GM21528 (cell line): ENCODE measurements around the gene PRR23A.
"Not testable (repeated sequence)": the region's sequence is repeated elsewhere in the genome, so short reads cannot be mapped to it uniquely, and the experiment has no call there.

ENCODE experiments used
- ATAC-seq: cut with Tn5 transposase; IDR thresholded peaks from one replicate; pipeline ENCODE4 v1.9.1; 2021; ENCODE audit warnings: mild to moderate bottlenecking, moderate library complexity; ENCODE audit not compliant: unreplicated experiment, low FRiP score

Gene PRR23A

DNA sequence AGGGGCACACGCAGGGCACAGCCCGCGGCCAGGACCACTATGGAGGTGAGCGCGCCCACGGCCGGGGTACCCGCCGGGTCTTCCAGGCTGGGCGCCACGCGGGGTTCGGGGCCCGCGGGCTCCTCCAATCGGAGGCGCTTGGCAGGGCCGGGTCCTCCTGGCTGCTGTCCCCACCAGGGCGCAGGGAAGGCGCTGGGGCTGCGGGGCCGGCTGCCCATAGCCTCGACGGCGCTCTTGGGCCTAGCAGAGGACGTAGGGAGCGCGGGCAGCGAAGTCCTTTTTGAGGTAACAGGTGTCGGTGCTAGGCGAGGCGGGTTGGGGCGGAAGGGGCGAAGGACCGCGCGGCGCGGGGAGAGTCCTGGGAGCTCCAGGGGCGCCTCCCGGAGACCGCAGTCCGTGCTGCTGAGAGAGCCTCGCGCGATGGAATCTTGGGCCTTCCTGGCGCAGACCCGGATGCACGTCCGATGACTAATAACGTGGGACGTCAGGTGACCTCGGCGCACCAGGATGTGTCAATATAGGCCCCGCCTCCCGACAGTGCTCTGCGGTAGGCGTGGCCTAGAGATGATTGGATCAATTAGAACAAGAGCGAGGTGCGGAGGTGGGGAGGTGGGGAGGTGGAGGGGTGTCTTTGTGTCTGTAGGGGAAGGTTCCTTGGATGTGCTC, at the start of gene PRR23A:
Gene PRR23A, minus strand, starts transcription at position 218 of the 666 bp plus-strand sequence. Its CDS starts 0 bp downstream, at position 218.
- no peak for ATAC-seq

GRCh38 chr3:139052802-139053600, 46.9 kb upstream of the PRR23A start:
- ATAC-seq = no peak

- no peak for ATAC-seq
These were observed 38.5 kb upstream of the PRR23A start, which contains the start of gene PRR23C for GRCh38 chr3:139044366-139045210. PRR23C (minus strand) TSS chr3:139044892; CDS start chr3:139044620, 272 bp downstream.

- ATAC-seq = no peak
These were observed 37.7 kb upstream of the PRR23A start for GRCh38 chr3:139043554-139044365.

DNA sequence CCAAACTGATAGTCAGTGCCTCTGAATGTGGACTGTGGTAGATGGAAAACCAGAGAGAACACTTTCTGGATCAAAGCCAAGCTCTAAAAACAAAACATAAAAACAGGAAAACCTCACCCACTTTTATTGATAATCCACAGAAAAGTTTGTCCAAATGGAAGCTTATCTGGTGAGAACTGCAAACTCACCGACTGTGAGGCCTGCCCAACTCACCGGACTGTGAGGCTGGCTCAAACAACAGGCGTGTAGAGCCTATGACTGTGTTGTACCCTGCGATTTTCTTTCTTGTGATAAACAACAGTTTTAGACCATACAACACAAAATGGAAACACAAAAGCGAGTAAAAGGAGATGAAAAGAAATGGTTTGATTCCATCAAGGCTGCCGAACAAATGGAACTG, 31.4 kb upstream of the PRR23A start:
- ATAC-seq = no peak

DNA sequence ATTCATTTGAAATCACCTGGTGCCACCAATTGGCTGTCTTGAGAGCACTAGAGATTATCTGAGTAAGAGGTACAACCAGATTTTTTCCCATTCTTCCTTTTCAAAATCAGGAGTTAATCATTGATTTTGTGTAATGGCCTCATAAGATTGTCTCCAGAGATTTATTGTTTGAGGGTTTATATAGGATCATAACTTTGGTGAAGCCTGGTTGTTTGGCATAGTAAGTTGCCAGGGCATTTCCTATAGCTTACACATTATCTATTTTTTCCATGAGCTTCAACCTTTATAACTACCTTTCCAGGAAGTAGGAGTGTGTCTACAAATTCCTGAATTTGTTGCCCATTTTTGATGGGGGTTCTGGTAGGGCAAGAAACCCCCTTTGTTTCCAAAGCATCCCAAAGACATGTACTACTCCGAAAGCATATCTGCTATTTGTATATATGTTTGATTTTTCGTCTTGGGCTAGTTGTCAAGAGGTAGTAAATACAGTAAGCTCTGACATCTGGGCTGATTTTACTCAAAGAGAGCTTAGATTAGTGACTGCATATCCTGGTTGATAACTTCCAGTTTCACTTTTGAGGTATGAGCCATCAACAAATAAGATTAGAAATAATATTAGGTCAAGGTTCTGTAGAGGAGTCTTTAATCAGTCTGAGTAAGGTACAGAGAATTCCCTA, 26.4 kb upstream of the PRR23A start:
- ATAC-seq = no peak

DNA sequence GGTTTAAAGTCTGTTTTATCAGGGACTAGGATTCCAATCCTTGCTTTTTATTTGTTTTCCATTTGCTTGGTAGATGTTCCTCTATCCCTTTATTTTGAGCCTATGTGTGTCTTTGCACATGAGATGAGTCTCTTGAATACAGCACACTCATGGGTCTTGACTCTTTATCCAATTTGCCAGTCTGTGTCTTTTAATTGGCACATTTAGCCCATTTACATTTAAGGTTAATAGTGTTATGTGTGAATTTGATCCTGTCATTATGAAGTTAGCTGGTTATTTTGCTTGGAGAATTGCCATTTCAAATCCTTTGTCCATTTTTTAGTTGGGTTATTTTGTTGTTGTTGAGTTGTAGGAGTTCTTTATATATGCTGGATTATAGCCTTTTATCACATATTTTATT, 24.5 kb upstream of the PRR23A start:
- not testable (repeated sequence) for ATAC-seq

GRCh38 chr3:139024968-139025367, 18.9 kb upstream of the PRR23A start:
- ATAC-seq = no peak

GRCh38 chr3:139020868-139021234, 14.8 kb upstream of the PRR23A start, which contains the start of gene PRR23B:
PRR23B (minus strand) TSS chr3:139020926; CDS start chr3:139020661, 265 bp downstream.
- no peak for ATAC-seq

DNA sequence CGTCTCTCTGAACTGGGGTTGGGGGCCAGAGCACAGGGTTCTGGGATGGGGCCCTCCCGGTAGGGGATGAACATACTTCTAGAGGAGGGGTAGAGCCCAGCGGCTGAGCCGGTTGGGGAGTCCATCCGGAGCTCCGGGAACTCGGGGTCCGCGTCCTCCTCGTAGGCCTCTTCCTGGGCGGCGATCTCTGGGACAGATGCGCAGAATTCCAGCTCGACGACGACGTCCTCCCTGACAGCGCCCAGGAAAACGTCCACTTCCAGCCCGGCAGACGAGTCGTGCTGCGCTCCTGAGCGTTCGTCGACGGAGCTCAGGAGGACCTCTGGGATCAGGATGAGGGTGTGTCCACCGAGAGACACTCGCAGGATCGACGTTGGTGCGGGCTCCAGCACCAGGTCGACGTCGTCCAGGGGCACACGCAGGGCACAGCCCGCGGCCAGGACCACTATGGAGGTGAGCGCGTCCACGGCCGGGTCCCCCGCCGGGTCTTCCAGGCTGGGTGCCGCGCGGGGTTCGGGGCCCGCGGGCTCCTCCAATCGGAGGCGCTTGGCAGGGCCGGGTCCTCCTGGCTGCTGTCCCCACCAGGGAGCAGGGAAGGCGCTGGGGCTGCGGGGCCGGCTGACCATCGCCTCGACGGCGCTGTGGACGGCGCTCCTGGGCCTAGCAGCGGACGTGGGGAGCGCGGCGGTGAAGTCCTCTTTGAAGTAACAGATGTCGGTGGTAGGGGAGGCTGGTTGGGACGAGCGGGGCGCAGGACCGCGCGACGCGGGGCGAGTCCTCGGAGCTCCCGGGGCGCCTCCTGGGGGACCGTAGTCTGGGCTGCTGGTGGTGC, 14.2 kb upstream of the PRR23A start:
- ATAC-seq = no peak

DNA sequence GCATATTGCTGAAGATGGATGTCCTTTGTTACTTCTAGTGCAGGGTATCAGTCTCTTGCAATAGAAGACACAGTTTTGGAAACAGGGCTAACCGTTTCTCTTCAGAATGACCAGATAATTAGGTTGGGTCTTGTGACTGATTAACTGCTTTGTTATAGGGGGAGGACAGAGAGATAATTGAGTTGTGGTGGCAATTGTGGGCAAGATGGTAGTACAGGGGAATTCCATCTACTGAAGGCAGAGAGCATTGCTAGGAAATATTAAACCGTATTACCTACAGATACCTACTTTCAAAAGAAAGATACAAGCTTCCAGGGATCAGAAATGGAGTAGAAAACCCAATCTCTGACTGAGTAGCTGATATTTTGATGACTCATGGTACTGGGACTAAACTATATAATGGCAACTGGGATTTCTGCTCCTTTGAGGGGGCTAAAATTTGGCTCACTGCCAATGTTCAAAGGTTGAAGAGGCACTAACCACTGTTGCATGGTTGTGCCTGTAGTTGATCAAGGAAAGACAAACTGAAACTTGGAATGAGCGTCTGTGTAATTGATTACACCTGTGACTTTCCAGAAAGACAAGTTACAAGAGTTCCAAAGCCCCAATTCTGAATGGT, 10.5 kb upstream of the PRR23A start:
- no peak for ATAC-seq

DNA sequence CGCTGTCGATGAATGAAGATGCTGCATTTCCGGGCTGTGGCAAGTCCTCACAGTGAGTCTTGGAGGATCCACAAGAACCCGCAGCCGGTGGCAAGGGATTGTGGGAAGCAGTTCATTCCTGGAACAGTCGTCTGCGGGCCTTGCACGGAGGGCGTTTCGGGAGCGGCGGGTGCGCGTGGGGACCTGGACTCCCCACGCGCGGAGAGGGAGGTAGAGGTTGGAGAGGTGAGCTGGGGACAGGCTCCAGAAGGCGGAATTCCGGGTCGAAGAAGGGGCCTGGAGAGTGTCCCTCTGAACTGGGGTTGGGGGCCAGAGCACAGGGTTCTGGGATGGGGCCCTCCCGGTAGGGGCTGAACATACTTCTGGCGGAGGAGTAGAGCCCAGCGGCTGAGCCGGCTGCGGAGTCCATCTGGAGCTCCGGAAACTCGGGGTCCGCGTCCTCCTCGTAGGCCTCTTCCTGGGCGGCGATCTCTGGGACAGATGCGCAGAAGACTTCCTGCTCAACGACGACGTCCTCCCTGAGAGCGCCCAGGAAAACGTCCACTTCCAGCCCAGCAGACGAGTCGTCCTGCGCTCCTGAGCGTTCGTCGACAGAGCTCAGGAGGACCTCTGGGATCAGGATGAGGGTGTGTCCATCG, 593 bp downstream of the PRR23A start:
- ATAC-seq = no peak

DNA sequence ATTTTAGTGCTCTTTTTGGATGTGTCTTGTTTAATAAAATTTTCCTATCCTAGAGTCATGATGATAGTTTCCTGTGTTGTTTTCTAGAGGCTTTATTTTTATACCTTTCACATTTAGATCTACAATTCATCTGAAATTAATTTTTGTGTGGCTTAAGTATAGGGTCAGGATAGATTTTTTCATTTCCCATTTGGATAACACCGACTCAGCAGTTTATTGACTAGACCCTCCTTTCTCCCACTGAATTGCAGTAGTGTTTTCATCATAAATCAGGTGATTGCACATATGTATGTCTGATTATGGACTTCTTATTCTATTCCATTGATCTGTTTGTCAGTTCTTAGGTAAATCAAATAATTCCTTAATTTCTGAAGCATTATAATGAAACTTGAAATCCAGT, 10.4 kb downstream of the PRR23A start:
- no peak for ATAC-seq

- ATAC-seq = no peak
These were observed 18.9 kb downstream of the PRR23A start for GRCh38 chr3:138987181-138987580.

- ATAC-seq = no peak
These were observed 20.1 kb downstream of the PRR23A start for GRCh38 chr3:138985932-138986331.

- no peak for ATAC-seq
These were observed 21.3 kb downstream of the PRR23A start for GRCh38 chr3:138984816-138985215.

DNA sequence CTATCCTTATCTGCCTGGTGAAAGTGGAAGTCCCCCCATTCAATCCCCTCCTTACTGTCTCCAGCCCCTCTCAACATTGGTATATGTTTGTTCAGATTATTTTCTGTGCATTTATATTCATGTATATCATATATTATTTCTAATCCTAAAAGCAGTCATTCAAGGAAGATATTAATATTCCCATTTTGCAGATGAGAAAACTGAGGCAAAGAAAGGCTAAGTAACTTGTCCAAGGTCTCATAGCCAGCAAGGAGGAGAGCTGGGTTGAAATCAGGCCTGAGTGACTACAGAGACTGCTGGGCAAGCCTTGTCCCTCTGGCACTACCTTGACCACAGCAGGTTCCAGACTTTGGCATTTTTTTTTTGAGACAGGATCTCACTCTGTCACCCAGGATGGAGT, 30.0 kb downstream of the PRR23A start:
- ATAC-seq = no peak

GRCh38 chr3:138975351-138975750, 30.7 kb downstream of the PRR23A start:
- no peak for ATAC-seq
